H1 (cell line): ENCODE measurements around the gene BEX2.

Source experiments
- BCL11A ChIP-seq, 2 experiments: IDR thresholded peaks; one replicate each; pipeline ENCODE4 v1.6.1; 2011; ENCODE audit warnings: low read depth in 2 of 2, low read length in 2 of 2, mild to moderate bottlenecking in 2 of 2
- CBX8 ChIP-seq: fragments of 300-800, 300-1000 bp; sonication (generic); IDR thresholded peaks from 2 replicates; pipeline ENCODE4 v1.7.1; 2016; ENCODE audit warnings: low read depth, low read length, borderline replicate concordance
- CEBPB ChIP-seq: IDR thresholded peaks from 2 replicates; pipeline ENCODE4 v1.6.1; 2012; ENCODE audit warnings: low read depth, low read length
- CTCF ChIP-seq, 3 experiments: IDR thresholded peaks; 1 replicate in 2 of 3; 2 replicates in 1 of 3; pipeline versions ENCODE4 v1.5.1 to v1.6.1; 2011; ENCODE audit warnings: low read length in 3 of 3, mild to moderate bottlenecking in 3 of 3, inconsistent platforms in 2 of 3, low read depth in 1 of 3, moderate library complexity in 1 of 3; ENCODE audit not compliant: insufficient read depth in 1 of 3; ENCODE audit errors: control extremely low read depth in 1 of 3
- EGR1 ChIP-seq: IDR thresholded peaks from 2 replicates; pipeline ENCODE4 v1.6.1; 2011; ENCODE audit warnings: low read depth, low read length, borderline replicate concordance
- EZH2 ChIP-seq: fragments of 200-600 bp; sonication (generic); IDR thresholded peaks from 2 replicates; pipeline ENCODE4 v1.7.1; 2012; ENCODE audit warnings: low read depth, mild to moderate bottlenecking, moderate library complexity, low read length, inconsistent platforms; ENCODE audit not compliant: severe bottlenecking
- FOSL1 ChIP-seq: IDR thresholded peaks from 2 replicates; pipeline ENCODE4 v1.6.1; 2011; ENCODE audit warnings: mild to moderate bottlenecking, low read depth, low read length, moderate library complexity; ENCODE audit not compliant: insufficient read depth
- JUN ChIP-seq: IDR thresholded peaks from 2 replicates; pipeline ENCODE4 v1.6.1; 2011; ENCODE audit warnings: low read depth, mild to moderate bottlenecking, improper control_type of control experiment, low read length
- POLR2A ChIP-seq, 2 experiments: IDR thresholded peaks; 1 replicate in 1 of 2; 2 replicates in 1 of 2; pipeline ENCODE4 v1.6.1; 2011; ENCODE audit warnings: low read depth in 2 of 2, low read length in 2 of 2, mild to moderate bottlenecking in 2 of 2; ENCODE audit errors: control extremely low read depth in 1 of 2
- SP2 ChIP-seq: IDR thresholded peaks from 2 replicates; pipeline ENCODE4 v1.6.1; 2012; ENCODE audit warnings: mild to moderate bottlenecking, low read length, inconsistent platforms
- TAF1 ChIP-seq: IDR thresholded peaks from 2 replicates; pipeline ENCODE4 v1.6.1; 2011; ENCODE audit warnings: mild to moderate bottlenecking, low read depth, low read length
- TBP ChIP-seq: IDR thresholded peaks from 2 replicates; pipeline ENCODE4 v1.6.1; 2011; ENCODE audit warnings: low read depth, low read length, improper control_type of control experiment
- TCF12 ChIP-seq: IDR thresholded peaks from 2 replicates; pipeline ENCODE4 v1.6.1; 2011; ENCODE audit warnings: low read depth, mild to moderate bottlenecking, low read length

DNA sequence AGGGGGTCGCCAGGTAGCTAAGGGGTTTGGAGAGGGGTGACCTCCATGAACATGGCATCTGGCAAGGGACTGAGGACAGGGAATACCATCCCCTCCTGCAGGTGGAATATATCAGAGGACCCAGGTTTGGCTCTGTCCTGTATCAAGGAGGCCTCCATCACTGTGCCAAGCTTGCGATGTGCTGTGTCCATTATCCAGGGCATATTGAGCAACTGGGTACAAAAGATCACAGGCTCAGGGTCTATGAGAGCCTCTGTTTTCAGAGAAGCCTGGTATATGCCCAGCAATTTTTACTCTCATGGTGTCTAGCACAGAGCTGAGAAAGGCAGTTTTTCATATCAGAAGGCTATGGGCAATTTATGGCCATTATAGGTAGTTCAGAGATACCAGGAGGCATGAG is 17.7 kb downstream of the BEX2 start:
- no peak for TF ChIP-seq TBP
- no peak for TF ChIP-seq JUN
- TF ChIP-seq CTCF (IDR thresholded peaks at IDR 0.05; ENCODE audit: control extremely low read depth in 1 of 3, insufficient read depth in 1 of 3, low read depth in 1 of 3, low read length in 3 of 3) = no peak
- TF ChIP-seq CEBPB = no peak
- TF ChIP-seq FOSL1 = no peak
- TF ChIP-seq EGR1 = no peak
- TF ChIP-seq TAF1 = no peak
- TF ChIP-seq POLR2A (IDR thresholded peaks at IDR 0.05; ENCODE audit: control extremely low read depth in 1 of 2, low read depth in 2 of 2, low read length in 2 of 2) = no peak
- no peak for TF ChIP-seq TCF12
- TF ChIP-seq CBX8 = no peak
- no peak for TF ChIP-seq EZH2
- no peak for TF ChIP-seq SP2
- TF ChIP-seq BCL11A (IDR thresholded peaks at IDR 0.05; ENCODE audit: low read depth in 2 of 2, low read length in 2 of 2) = no peak
